ENCODE results near the gene GALNT13. TPM values are rescaled to one million over a fixed set of nuclear protein-coding genes. Genes with fewer than 3 reads are reported as not detected.

Gene GALNT13
- total and polyA plus RNA-seq, 5 donors: 0.91 to 4.6 (median 3.6) TPM

- Histone ChIP-seq H3K9me3 (ENCODE audit: control insufficient read depth, low read length) (no peaks in the 10 kb centered on the region), H3K27ac (ENCODE audit: low read length) (no peak overlapping the region), H3K4me1 (ENCODE audit: control insufficient read depth, insufficient read depth, low read length) (no peaks in the 10 kb centered on the region), H3K4me3 (ENCODE audit: low read length) (no peak overlapping the region), H3K27me3 (ENCODE audit: control insufficient read depth, insufficient read depth) (peaks cover 2% of the 10 kb centered on the region)
- DNase-seq: no peak
- ATAC-seq: no peak
- intact Hi-C loops (cut with DNase I): no loop called here
- 85% methylated on average over 1 of the region's 1 CpG for WGBS
These were observed 387.3 kb downstream of the GALNT13 start for GRCh38 chr2:154259030-154259429.

GRCh38 chr2:154261473-154262027 lies 389.8 kb downstream of the GALNT13 start:
- intact Hi-C loops (cut with DNase I): no loop called here
- Histone ChIP-seq H3K9me3 (ENCODE audit: control insufficient read depth, low read length) (no peaks in the 10 kb centered on the region), H3K4me3 (ENCODE audit: low read length) (no peak overlapping the region), H3K27ac (ENCODE audit: low read length) (no peak overlapping the region), H3K27me3 (ENCODE audit: control insufficient read depth, insufficient read depth) (peaks cover 2% of the 10 kb centered on the region), H3K4me1 (ENCODE audit: control insufficient read depth, insufficient read depth, low read length) (no peaks in the 10 kb centered on the region)
- WGBS: 93% methylated on average over 2 of the region's 2 CpGs
- no peak for ATAC-seq
- DNase-seq: no peak

DNA sequence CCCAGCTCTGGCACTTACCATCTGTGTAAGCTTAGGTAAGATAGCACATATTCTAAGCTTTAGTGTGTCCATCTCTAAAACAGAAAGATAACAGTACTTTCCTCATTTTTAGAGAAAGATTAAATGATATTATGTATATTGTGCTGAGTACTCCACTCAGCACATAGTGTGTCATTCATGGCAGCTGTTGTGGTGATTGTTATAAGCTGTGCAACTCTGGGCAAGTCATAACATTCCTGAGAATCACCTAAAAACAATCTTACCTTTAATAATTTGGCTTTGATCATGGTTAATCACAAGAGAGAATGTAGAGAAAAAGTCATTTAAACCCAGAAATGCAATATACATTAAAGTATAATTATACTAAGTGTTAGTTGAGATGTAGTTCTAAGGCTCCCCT lies 391.5 kb downstream of the GALNT13 start:
- no peak for ATAC-seq

GRCh38 chr2:154264024-154264423 lies 392.3 kb downstream of the GALNT13 start:
- no peak overlapping the region for H3K4me3 ChIP-seq (ENCODE audit: low read length)
- no peaks in the 10 kb centered on the region for H3K4me1 ChIP-seq (ENCODE audit: control insufficient read depth, insufficient read depth, low read length)
- peaks cover 2% of the 10 kb centered on the region for H3K27me3 ChIP-seq (ENCODE audit: control insufficient read depth, insufficient read depth)
- 60% methylated on average over 2 of the region's 2 CpGs for WGBS
- ATAC-seq (no peak), DNase-seq (no peak)
- H3K9me3 ChIP-seq (ENCODE audit: control insufficient read depth, low read length): no peaks in the 10 kb centered on the region
- no peak overlapping the region for H3K27ac ChIP-seq (ENCODE audit: low read length)
- intact Hi-C loops (cut with DNase I): no loop called here

More for the DNA sequence above, 391.5 kb downstream of the GALNT13 start:
- Histone ChIP-seq H3K4me1 (ENCODE audit: control insufficient read depth, insufficient read depth, low read length) (no peaks in the 10 kb centered on the region), H3K4me3 (ENCODE audit: low read length) (no peak overlapping the region), H3K9me3 (ENCODE audit: control insufficient read depth, low read length) (no peaks in the 10 kb centered on the region), H3K27me3 (ENCODE audit: control insufficient read depth, insufficient read depth) (peaks cover 2% of the 10 kb centered on the region), H3K27ac (ENCODE audit: low read length) (no peak overlapping the region)
- DNase-seq: no peak
- intact Hi-C loops (cut with DNase I): no loop called here

DNA sequence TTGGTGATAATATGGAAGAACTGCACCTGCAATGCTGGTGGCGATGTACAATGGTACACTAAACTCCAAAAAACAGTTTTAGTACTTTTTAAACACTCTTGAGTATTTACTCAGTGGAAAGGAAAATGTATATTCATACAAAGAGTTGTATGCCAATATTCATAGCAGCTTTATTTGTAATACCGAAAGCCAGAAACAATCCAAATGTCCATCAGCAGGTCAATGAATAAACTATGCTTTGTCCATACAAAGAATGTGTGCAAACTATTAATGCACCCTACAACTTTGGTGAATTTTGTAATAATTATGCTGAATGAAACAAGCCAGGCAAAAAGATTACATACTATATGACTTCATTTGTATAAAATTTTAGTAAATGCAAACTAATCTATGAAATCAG lies 396.3 kb downstream of the GALNT13 start:
- DNase-seq: no peak
- Histone ChIP-seq H3K9me3 (ENCODE audit: control insufficient read depth, low read length) (no peaks in the 10 kb centered on the region), H3K4me1 (ENCODE audit: control insufficient read depth, insufficient read depth, low read length) (no peaks in the 10 kb centered on the region), H3K4me3 (ENCODE audit: low read length) (no peak overlapping the region), H3K27ac (ENCODE audit: low read length) (no peak overlapping the region), H3K27me3 (ENCODE audit: control insufficient read depth, insufficient read depth) (no peaks in the 10 kb centered on the region)
- WGBS: 89% methylated on average over 2 of the region's 2 CpGs
- intact Hi-C loops (cut with DNase I): no loop called here
- ATAC-seq: no peak

DNA sequence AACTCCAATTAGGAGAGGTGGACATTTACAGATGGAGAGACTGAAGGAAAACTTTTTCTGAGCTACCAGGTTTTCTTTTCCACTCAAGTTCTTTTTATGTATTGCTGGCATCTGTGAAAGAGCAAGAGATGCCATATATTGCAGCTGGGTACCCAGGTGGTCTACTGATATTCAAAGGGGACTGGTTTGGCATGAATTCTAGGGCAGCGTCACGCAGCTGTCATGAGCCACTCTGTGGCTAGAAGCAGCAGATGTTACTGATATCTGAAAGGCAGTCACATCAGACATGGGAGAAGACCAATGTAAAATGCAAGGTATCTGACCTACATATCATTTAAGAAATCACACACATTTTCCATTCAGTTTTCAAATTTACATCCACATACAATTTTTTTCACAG lies 408.8 kb downstream of the GALNT13 start:
- H3K27me3 ChIP-seq (ENCODE audit: control insufficient read depth, insufficient read depth): no peaks in the 10 kb centered on the region
- H3K4me1 ChIP-seq (ENCODE audit: control insufficient read depth, insufficient read depth, low read length): no peaks in the 10 kb centered on the region
- 81% methylated on average over 2 of the region's 2 CpGs for WGBS
- no peak overlapping the region for H3K4me3 ChIP-seq (ENCODE audit: low read length)
- no peak overlapping the region for H3K27ac ChIP-seq (ENCODE audit: low read length)
- intact Hi-C loops (cut with DNase I): no loop called here
- ATAC-seq (no peak), DNase-seq (no peak)
- no peaks in the 10 kb centered on the region for H3K9me3 ChIP-seq (ENCODE audit: control insufficient read depth, low read length)

- no peak overlapping the region for H3K4me3 ChIP-seq (ENCODE audit: low read length)
- intact Hi-C loops (cut with DNase I): no loop called here
- DNase-seq: no peak
- H3K4me1 ChIP-seq (ENCODE audit: control insufficient read depth, insufficient read depth, low read length): no peaks in the 10 kb centered on the region
- no peaks in the 10 kb centered on the region for H3K9me3 ChIP-seq (ENCODE audit: control insufficient read depth, low read length)
- no peak overlapping the region for H3K27ac ChIP-seq (ENCODE audit: low read length)
- H3K27me3 ChIP-seq (ENCODE audit: control insufficient read depth, insufficient read depth): no peaks in the 10 kb centered on the region
- 35% methylated on average over 1 of the region's 1 CpG for WGBS
- no peak for ATAC-seq
These were observed 418.1 kb downstream of the GALNT13 start for GRCh38 chr2:154289870-154290269.

DNA sequence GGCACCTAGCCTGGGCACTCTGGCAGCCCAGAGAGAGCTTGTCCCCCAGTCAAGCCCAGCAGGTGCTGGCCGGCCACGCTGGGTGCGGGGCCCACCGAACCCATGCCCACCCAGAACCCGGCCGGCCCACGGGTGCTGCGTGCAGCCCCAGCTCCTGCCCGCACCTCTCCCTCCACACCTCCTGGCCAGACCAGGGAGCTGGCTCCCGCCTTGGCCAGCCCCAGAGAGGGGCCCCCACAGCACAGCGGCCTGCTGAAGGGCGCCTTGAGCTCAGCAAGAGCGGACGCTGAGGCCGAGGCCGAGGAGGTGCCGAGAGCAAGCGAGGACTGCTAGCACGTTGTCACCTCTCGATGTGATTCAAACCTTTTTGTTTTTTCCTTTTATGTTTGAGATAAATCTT lies 419.8 kb downstream of the GALNT13 start:
- Histone ChIP-seq H3K27ac (ENCODE audit: low read length) (no peak overlapping the region), H3K4me1 (ENCODE audit: control insufficient read depth, insufficient read depth, low read length) (no peaks in the 10 kb centered on the region), H3K9me3 (ENCODE audit: control insufficient read depth, low read length) (no peaks in the 10 kb centered on the region), H3K27me3 (ENCODE audit: control insufficient read depth, insufficient read depth) (no peaks in the 10 kb centered on the region), H3K4me3 (ENCODE audit: low read length) (no peak overlapping the region)
- no peak for DNase-seq
- 95% methylated on average over 20 of the region's 20 CpGs for WGBS
- no peak for ATAC-seq
- intact Hi-C loops (cut with DNase I): no loop called here

GRCh38 chr2:154291927-154292326 lies 420.2 kb downstream of the GALNT13 start:
- Histone ChIP-seq H3K27me3 (ENCODE audit: control insufficient read depth, insufficient read depth) (no peaks in the 10 kb centered on the region), H3K4me3 (ENCODE audit: low read length) (no peak overlapping the region), H3K4me1 (ENCODE audit: control insufficient read depth, insufficient read depth, low read length) (no peaks in the 10 kb centered on the region), H3K27ac (ENCODE audit: low read length) (no peak overlapping the region), H3K9me3 (ENCODE audit: control insufficient read depth, low read length) (no peaks in the 10 kb centered on the region)
- no peak for DNase-seq
- ATAC-seq: no peak
- intact Hi-C loops (cut with DNase I): no loop called here
- WGBS: 78% methylated on average over 3 of the region's 3 CpGs

DNA sequence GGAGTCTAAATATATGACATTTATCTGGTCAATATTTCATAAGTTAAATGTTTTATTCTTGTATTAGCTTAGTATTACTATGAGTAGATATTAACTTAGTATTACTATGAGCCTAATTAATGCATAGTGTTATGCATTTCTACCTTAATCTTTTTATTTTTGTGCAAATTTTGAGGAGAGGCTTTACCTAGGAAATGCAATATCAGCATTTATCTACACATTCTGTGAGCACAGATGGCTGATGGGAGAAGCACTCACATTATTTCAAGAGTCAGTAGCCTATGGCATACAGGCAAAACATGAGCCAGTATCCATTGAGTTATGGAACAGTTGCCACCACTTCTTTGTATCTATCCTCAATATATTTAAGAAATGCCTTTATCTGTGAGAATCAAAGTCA lies 422.1 kb downstream of the GALNT13 start:
- H3K27ac ChIP-seq (ENCODE audit: low read length): no peak overlapping the region
- intact Hi-C loops (cut with DNase I): no loop called here
- ATAC-seq: no peak
- H3K4me1 ChIP-seq (ENCODE audit: control insufficient read depth, insufficient read depth, low read length): no peaks in the 10 kb centered on the region
- no peaks in the 10 kb centered on the region for H3K27me3 ChIP-seq (ENCODE audit: control insufficient read depth, insufficient read depth)
- no peaks in the 10 kb centered on the region for H3K9me3 ChIP-seq (ENCODE audit: control insufficient read depth, low read length)
- DNase-seq: no peak
- H3K4me3 ChIP-seq (ENCODE audit: low read length): no peak overlapping the region

DNA sequence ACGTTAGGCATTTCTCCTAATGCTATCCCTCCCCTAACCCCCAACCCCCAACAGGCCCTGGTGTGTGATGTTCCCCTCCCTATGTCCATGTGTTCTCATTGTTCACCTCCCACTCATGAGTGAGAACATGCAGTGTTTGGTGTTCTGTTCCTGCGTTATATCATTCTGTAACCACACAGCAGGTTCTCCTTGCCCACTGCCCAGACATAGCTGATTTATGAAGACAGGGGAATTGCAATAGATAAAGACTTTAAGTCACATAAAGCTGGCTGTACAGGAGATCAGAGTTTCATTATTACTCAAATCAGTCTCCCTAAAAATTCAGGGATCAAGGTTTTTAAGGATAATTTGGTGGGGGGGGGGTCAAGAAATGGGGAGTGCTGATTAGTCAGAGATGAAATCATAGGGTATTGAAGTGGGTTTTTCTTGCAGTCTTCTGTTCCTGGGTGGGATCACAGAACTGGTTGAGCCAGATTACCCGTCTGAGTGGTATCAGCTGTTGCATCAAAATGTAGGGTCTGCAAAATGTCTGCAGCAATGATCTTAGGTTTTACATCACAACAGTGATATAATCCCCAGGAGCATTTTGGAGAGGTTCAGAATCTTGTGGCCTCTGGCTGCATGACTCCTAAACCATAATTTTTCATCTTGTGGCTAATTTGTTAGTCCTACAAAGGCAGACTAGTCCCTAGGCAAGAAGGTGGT lies 434.7 kb downstream of the GALNT13 start:
- DNase-seq: no peak
- no peak for ATAC-seq
- Histone ChIP-seq H3K27me3 (ENCODE audit: control insufficient read depth, insufficient read depth) (no peaks in the 10 kb centered on the region), H3K4me3 (ENCODE audit: low read length) (no peak overlapping the region), H3K27ac (ENCODE audit: low read length) (no peak overlapping the region), H3K9me3 (ENCODE audit: control insufficient read depth, low read length) (no peaks in the 10 kb centered on the region), H3K4me1 (ENCODE audit: control insufficient read depth, insufficient read depth, low read length) (no peaks in the 10 kb centered on the region)
- intact Hi-C loops (cut with DNase I): no loop called here
- WGBS: 79% methylated on average over 3 of the region's 3 CpGs

GRCh38 chr2:154307007-154307406 lies 435.3 kb downstream of the GALNT13 start:
- 72% methylated on average over 1 of the region's 1 CpG for WGBS
- DNase-seq: no peak
- intact Hi-C loops (cut with DNase I): no loop called here
- no peak for ATAC-seq
- Histone ChIP-seq H3K27ac (ENCODE audit: low read length) (no peak overlapping the region), H3K4me3 (ENCODE audit: low read length) (no peak overlapping the region), H3K9me3 (ENCODE audit: control insufficient read depth, low read length) (no peaks in the 10 kb centered on the region), H3K27me3 (ENCODE audit: control insufficient read depth, insufficient read depth) (no peaks in the 10 kb centered on the region), H3K4me1 (ENCODE audit: control insufficient read depth, insufficient read depth, low read length) (no peaks in the 10 kb centered on the region)

Measured in right cardiac atrium (tissue), 5 donors.